Measurements from ENCODE around the gene ERGIC2. TPM values are rescaled to one million over a fixed set of nuclear protein-coding genes. Genes with fewer than 3 reads are reported as not detected.

ERGIC2 gene
- total and polyA plus RNA-seq, 10 of the 15 experiments (the other 5 are each of a cell fraction or from before 2014, with no cell fraction given): 26.1 to 181 (median 83.9) TPM

DNA sequence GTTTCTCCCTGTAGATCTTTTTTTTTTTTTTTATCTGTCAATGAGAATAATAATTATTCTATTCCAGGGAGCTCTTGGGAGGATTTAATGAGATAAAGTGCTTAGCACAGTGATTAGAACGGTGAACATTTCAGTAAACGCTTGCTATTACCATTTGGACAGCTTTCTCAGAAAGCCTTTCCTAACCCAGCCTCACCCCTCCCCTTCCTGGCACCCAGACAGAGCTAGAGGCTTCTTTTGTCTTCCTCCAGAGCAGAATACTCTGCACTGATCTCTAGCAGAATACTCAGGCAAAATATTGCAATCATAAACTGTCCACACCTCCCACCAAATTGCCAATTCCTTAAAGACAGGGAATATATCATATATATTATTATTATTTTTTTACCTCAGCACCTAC, 66.6 kb downstream of the ERGIC2 start:
- no peaks in the 10 kb centered on the region for H3K36me3 ChIP-seq (ENCODE audit: control insufficient read depth in 2 of 2, insufficient read depth in 2 of 2, low read length in 1 of 2)
- H3K9me3 ChIP-seq (replicated peaks; ENCODE audit: control insufficient read depth, insufficient read depth, low read length): no peaks in the 10 kb centered on the region
- in situ Hi-C loops (cut with MboI): loop anchor here (5.0 kb wide), 1 partner anchor 237 kb away; no protein-coding TSS in a partner anchor
- BruUV-seq (replicated peaks): no TSS peak
- H4K20me1 ChIP-seq (ENCODE audit: control insufficient read depth, insufficient read depth): no peaks in the 10 kb centered on the region
- TF ChIP-seq EZH2 (IDR thresholded peaks at IDR 0.05; ENCODE audit: borderline replicate concordance, control insufficient read depth, low read depth, low read length) (no peak), SREBF1 (IDR thresholded peaks at IDR 0.05; ENCODE audit: low read length) (no peak), CBFB (IDR thresholded peaks at IDR 0.05; ENCODE audit: low read depth) (no peak), TCF12 (IDR thresholded peaks at IDR 0.05; ENCODE audit: low read depth, low read length) (no peak), SREBF2 (IDR thresholded peaks at IDR 0.05; ENCODE audit: low read length) (no peak), EP300 (IDR thresholded peaks at IDR 0.05; ENCODE audit: borderline replicate concordance in 1 of 2, control insufficient read depth in 1 of 2, low read depth in 2 of 2, low read length in 2 of 2) (no peak), ZNF24 (IDR thresholded peaks at IDR 0.05) (no peak), EGR1 (IDR thresholded peaks at IDR 0.05; ENCODE audit: borderline replicate concordance in 1 of 2, low read depth in 2 of 2, low read length in 2 of 2) (no peak), SMC3 (IDR thresholded peaks at IDR 0.05; ENCODE audit: borderline replicate concordance, low read length) (no peak), SMAD1 (IDR thresholded peaks at IDR 0.05; ENCODE audit: low read depth, partially characterized antibody) (no peak), RFX5 (IDR thresholded peaks at IDR 0.05; ENCODE audit: low read depth, low read length) (no peak)
- TF ChIP-seq, protein P1, sequence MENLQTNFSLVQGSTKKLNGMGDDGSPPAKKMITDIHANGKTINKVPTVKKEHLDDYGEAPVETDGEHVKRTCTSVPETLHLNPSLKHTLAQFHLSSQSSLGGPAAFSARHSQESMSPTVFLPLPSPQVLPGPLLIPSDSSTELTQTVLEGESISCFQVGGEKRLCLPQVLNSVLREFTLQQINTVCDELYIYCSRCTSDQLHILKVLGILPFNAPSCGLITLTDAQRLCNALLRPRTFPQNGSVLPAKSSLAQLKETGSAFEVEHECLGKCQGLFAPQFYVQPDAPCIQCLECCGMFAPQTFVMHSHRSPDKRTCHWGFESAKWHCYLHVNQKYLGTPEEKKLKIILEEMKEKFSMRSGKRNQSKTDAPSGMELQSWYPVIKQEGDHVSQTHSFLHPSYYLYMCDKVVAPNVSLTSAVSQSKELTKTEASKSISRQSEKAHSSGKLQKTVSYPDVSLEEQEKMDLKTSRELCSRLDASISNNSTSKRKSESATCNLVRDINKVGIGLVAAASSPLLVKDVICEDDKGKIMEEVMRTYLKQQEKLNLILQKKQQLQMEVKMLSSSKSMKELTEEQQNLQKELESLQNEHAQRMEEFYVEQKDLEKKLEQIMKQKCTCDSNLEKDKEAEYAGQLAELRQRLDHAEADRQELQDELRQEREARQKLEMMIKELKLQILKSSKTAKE (IDR thresholded peaks at IDR 0.05; ENCODE audit: low read depth, poor library complexity, severe bottlenecking): no peak
- H2AFZ ChIP-seq (ENCODE audit: control insufficient read depth, low read depth, low read length): no peak overlapping the region
- RAD21 ChIA-PET (ENCODE audit: unreplicated experiment): interaction anchor here (5.4 kb wide), 1 partner anchor 227 kb away, joined by 71 read pairs; no protein-coding TSS in a partner anchor
- POLR2A ChIA-PET: interaction anchor here (0.6 kb wide), 1 partner anchor 371 kb away, joined by 4 read pairs; no protein-coding TSS in a partner anchor
- ATAC-seq: no peak
- no peaks in the 10 kb centered on the region for H3K4me1 ChIP-seq (ENCODE audit: control insufficient read depth, insufficient read depth, low read length)
- intact Hi-C loops (cut with micrococcal nuclease; ENCODE audit: unreplicated experiment): no loop called here
- FAIRE-seq: no peak
- no peaks in the 10 kb centered on the region for H3K79me2 ChIP-seq (ENCODE audit: control insufficient read depth, insufficient read depth, low read length)
- H3K4me3 ChIP-seq: no peak overlapping the region
- H3K4me2 ChIP-seq (ENCODE audit: control insufficient read depth, insufficient read depth): no peak overlapping the region
- WGBS (ENCODE audit: insufficient coverage, insufficient replicate concordance, low lambda C conversion rate, missing lambda C conversion rate): 100% methylated on average over 2 of the region's 2 CpGs
- CTCF ChIA-PET: interaction anchor here (0.5 to 5.6 kb wide), 5 partner anchors 15 to 241 kb away, joined by 3 to 129 read pairs (median 3); no protein-coding TSS in a partner anchor
- no peaks in the 10 kb centered on the region for H3K27me3 ChIP-seq (replicated peaks in 1 of 2; ENCODE audit: control insufficient read depth in 2 of 2, insufficient read depth in 2 of 2, low read length in 1 of 2)
- no peak overlapping the region for H3K9ac ChIP-seq (ENCODE audit: control insufficient read depth, insufficient read depth, low read length)
- DNase-seq (ENCODE audit: low read depth, low spot score): no peak
- SMC1A ChIA-PET (ENCODE audit: uncharacterized antibody, unreplicated experiment): interaction anchor here (0.8 to 1.5 kb wide), 7 partner anchors 14 to 280 kb away, joined by 3 to 4 read pairs (median 4); no protein-coding TSS in a partner anchor
- H3K27ac ChIP-seq (ENCODE audit: control insufficient read depth, insufficient read depth): no peak overlapping the region

Data from GM12878 (cell line).